ENCODE results near the gene FBXL15.

Gene FBXL15

GRCh38 chr10:102457591-102458150, 37.0 kb downstream of the FBXL15 start:
- no peak for FAIRE-seq

GRCh38 chr10:102458656-102459055, 38.0 kb downstream of the FBXL15 start:
- FAIRE-seq, result no peak

DNA sequence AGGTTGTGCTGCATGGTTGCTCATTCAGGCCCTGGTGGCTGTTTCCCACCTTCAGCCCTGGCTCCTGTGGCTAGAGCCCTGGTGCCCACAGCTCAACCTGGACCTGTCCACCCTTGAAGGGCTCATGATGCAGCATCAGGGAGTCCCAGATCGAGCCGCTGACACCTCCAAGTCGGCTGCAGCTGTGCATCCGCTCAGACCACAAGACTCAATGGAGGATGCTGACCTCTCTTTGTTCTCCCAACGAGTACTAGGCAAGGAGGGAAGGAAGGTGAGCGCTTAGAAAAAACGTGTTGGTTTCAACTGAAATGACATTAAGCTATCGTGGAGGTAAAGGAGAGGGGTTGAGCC, 40.2 kb downstream of the FBXL15 start:
- no peak for FAIRE-seq

DNA sequence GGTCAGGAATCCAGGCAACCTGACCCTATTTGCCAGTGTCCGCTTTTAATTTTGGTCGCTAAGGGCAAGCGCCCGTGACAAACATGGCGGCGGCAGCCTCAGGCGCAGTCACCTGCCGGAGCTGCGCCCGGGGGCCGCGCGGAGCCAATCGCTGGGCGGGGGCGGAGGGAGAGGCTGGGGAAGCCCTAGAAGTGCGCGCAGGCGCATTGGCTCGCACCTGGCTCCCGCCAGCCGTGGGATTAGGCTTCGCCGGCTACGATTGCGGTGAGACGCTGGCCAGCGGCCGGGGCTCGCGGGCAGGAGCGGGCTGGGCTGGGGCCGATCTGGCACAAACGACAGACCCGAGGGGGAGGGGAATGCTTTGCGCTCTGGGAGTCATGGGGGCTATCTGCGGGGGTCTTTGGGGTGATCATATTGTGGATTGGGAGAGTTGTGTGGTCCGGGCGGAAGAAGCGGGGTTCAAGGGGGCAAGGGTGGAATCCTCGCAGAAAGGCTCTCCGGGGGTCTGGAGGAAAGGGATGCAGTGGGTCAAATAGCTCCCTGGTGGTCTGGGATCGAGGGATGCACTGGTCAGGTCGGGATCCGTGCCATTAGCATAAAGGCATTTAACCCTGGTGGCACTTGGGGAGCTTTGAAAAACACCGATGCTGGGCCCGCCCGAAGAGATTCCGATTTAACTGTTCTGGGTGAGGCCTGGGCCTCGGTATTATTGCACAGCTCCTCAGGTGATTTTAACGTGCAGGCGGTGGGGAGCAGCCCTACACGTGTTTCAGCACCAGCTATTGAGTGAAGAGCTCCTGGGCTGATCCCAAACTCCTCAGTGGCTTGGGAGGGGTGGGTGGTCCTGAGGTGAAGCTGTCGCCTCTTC, 40.8 kb downstream of the FBXL15 start:
- no peak for FAIRE-seq

DNA sequence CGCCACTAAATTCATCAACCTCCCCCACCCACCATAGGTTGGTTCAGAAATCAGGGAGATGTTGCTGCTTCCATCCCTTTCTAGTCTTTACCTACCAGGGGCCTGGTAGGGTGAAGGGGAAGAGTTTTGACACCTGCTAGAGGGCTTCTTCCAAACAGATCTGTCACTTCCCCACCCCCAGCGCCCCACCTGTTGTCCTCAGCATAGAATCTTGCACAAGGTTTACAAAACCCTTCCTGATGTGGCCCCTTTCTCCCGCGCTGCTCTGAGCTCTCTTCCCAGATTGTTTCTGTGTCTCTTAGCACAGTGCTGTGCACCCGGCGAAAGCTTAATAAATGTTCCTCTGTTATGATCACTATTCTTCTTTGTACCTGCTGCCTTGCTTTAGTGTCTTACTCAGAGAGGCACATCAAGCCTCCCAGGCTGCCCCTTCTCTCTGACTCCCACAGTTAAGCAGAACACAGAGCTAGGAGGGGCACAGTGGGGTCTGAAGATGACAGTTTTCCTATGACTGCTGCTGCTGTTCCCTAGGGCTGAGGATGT, 41.9 kb downstream of the FBXL15 start:
- FAIRE-seq, result no peak

DNA sequence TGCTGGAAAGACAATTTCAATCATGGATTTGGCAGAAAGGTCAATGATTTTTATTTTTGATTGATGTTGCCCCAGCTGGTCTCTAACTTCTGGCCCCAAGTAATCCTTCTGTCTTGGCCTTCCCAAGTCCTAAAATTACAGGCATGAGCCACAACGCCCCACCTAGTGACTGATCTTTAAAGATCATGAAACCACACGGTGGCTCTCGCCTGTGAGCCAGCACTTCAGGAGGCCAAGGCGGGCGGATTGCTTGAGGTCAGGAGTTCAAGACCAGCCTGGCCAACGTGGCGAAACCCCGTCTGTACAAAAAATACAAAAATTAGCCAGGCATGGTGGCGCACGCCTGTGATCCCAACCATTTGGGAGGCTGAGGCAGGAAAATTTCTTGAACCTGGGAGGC, 43.3 kb downstream of the FBXL15 start:
- FAIRE-seq, result no peak

DNA sequence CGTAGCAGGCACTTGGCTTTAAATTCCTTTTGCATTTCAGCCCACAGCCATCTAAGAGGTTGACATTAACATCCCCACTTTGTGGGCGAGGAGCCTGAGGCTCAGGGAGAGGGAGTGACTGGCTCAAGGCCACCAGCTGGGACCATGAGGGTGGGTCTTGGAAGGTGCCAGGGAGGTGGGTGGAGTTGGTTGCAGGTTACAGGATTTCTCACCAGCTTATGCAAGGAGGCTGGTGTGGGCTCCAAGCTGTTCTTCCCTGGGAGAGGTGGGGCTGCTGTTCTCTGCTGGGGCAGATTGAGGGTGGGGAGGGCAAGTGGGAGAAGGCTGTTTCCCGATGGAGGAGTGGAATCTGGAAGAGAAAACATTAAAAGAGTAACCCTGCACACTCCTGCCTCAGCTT, 44.8 kb downstream of the FBXL15 start:
- no peak for FAIRE-seq

GRCh38 chr10:102467318-102467717, 46.7 kb downstream of the FBXL15 start:
- no peak for FAIRE-seq

DNA sequence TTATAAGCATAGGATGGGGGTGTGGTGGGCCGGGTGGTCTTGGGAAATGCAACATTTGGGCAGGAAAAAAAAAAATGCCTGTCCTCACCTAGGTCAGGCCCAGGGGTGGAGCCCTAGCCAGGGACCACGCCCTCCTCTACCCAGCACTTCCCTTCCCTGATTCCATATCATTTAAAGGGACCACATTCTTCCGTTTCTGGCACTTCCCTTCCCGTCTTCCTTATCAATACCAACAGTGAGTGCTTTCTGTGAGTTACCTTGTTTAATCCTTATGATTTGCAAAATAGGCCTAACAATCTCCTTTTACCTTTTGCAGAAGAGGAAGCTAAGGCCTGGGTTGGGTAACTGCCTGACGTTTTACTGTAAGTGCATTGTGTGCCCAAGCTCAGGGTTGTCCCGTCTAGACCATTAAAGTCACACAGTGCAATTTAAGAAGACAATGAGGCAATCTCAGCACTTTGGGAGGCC, 47.4 kb downstream of the FBXL15 start:
- FAIRE-seq, result no peak

- no peak for FAIRE-seq
These were observed 48.0 kb downstream of the FBXL15 start for GRCh38 chr10:102468683-102469082.

DNA sequence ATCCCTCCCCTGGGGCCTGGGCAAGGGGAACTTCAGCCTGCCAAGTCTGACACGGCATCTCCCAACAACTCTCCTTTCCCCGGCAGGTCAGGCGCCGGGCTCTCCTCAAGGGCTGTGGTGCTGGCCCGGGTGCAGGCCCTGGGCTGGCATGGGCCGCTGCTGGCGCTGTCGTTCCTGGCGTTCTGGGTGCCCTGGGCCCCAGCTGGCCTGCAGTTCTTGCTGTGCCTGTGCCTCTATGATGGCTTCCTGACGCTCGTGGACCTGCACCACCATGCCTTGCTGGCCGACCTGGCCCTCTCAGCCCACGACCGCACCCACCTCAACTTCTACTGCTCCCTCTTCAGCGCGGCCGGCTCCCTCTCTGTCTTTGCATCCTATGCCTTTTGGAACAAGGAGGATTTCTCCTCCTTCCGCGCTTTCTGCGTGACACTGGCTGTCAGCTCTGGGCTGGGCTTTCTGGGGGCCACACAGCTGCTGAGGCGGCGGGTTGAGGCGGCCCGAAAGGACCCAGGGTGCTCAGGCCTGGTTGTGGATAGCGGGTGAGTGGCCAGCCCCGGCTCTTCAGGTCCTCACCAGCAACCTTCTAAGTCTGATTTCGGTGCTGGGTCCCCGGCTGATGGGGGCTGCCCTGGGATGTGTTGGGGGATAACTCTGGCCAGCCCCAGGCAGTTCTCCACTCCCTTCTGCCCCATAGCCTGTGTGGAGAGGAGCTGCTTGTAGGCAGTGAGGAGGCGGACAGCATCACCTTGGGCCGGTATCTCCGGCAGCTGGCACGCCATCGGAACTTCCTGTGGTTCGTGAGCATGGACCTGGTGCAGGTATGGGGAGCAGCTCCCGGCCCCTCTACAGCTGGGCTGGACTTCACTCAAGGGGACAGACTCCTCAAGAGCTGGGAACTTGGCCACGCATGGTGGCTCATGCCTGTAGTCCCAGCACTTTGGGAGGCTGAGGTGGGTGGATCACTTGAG, 50.2 kb downstream of the FBXL15 start:
- no peak for FAIRE-seq
